ENCODE measurements around the gene EGFR. TPM values are rescaled to one million over a fixed set of nuclear protein-coding genes. Genes with fewer than 3 reads are reported as not detected.

EGFR gene
- total RNA-seq, 2 donors from 2014 or later, result 57.8 to 63.4 TPM

DNA sequence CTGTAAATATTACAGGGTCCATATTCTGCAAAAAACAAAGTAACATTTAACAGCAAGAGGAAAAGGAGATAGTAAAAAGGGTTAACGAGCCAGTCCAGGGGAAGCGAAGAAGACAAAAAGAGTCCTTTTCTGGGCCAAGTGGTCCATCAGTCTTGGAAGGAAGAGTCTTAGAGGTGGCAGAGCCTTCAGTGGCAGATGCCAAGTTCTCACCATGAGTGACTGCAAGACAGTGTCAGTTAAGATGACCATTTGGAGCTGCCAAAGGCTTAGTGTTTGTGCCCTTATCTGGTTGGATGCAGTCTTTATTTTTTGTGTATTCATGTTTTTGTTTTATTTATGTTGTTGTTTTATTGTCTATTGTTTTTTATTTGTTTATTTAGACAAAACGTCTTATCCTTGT is 220.6 kb downstream of the EGFR start:
- Histone ChIP-seq H3K9ac (ENCODE audit: low read depth in 2 of 2, low read length in 2 of 2) (no peak overlapping the region), H3K36me3 (no peaks in the 10 kb centered on the region), H3K27me3 (no peaks in the 10 kb centered on the region), H3K4me1 (no peaks in the 10 kb centered on the region), H3K9me3 (no peaks in the 10 kb centered on the region), H3K4me3 (no peak overlapping the region), H3K27ac (no peak overlapping the region)
- TF ChIP-seq, protein P1, sequence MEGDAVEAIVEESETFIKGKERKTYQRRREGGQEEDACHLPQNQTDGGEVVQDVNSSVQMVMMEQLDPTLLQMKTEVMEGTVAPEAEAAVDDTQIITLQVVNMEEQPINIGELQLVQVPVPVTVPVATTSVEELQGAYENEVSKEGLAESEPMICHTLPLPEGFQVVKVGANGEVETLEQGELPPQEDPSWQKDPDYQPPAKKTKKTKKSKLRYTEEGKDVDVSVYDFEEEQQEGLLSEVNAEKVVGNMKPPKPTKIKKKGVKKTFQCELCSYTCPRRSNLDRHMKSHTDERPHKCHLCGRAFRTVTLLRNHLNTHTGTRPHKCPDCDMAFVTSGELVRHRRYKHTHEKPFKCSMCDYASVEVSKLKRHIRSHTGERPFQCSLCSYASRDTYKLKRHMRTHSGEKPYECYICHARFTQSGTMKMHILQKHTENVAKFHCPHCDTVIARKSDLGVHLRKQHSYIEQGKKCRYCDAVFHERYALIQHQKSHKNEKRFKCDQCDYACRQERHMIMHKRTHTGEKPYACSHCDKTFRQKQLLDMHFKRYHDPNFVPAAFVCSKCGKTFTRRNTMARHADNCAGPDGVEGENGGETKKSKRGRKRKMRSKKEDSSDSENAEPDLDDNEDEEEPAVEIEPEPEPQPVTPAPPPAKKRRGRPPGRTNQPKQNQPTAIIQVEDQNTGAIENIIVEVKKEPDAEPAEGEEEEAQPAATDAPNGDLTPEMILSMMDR (IDR thresholded peaks at IDR 0.05), result no peak
- no peak for DNase-seq
- intact Hi-C loops (cut with DNase I), result no loop called here

DNA sequence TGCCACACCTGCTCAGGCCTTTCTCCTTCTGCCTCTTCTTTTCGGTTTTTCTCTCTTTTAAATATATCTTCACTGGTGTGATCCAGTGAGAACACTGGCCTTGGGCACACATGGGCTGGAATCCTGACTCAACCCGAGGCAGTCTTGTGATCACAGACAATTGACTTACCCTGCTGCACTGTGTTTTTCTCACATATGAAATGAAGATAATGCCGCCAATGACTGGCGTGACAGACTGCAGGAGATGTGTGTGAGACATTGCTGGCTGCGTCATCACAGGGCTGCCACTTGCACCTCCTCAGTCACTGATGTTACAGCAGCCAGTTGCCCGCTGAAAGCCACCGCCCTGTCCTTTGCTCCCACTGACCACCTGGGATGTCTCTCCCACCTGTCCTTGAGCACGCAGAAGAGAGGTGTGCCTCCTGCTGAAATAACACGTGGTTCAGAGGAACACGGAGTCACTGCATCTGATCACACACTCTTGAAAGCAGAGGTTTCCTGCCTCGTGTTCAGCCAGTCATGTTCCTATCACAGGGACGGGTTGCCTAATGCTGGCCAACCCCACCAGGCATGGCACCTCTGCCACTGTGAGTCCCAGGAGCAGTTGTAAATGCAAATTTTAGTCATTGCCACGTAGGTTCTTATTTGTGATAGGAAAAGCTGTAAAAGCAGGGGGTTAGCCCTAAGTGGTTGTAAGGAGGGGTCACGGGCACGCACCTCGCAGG is 221.8 kb downstream of the EGFR start:
- H3K27me3 ChIP-seq, result no peaks in the 10 kb centered on the region
- TF ChIP-seq, protein P1 (IDR thresholded peaks at IDR 0.05), result no peak

DNA sequence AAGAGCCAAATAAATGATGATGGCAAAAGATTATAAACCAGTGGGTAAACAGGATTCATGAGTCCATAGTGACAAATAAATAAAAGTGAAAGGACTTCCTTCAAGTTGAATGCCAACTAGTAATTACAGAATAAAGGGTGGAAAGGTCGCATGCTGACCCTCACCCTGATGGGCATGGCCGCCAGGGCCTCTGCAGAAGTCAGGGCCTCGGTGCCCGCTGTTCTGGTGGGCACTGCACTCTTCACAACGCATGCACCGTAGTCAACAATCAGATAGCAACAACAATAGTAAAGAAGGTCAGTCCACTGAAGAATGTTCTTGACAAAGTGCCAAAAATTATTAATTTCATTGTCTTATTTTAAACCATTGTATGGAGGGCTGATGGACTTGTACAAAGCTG is 223.1 kb downstream of the EGFR start:
- no peaks in the 10 kb centered on the region for H3K9me3 ChIP-seq
- no peaks in the 10 kb centered on the region for H3K36me3 ChIP-seq
- H3K9ac ChIP-seq (ENCODE audit: low read depth in 2 of 2, low read length in 2 of 2), result no peak overlapping the region
- no peaks in the 10 kb centered on the region for H3K4me1 ChIP-seq
- TF ChIP-seq, protein P1 (IDR thresholded peaks at IDR 0.05), result no peak
- H3K4me3 ChIP-seq, result no peak overlapping the region
- intact Hi-C loops (cut with DNase I), result no loop called here
- H3K27ac ChIP-seq, result no peak overlapping the region
- peak; percentile 3 for DNase-seq
- H3K27me3 ChIP-seq, result no peaks in the 10 kb centered on the region

More for the DNA sequence above, 221.8 kb downstream of the EGFR start:
- Histone ChIP-seq H3K36me3 (no peaks in the 10 kb centered on the region), H3K4me3 (no peak overlapping the region), H3K9ac (ENCODE audit: low read depth in 2 of 2, low read length in 2 of 2) (no peak overlapping the region), H3K27ac (no peak overlapping the region), H3K4me1 (no peaks in the 10 kb centered on the region), H3K9me3 (no peaks in the 10 kb centered on the region)
- intact Hi-C loops (cut with DNase I), result no loop called here
- DNase-seq, result peak; percentile 6

DNA sequence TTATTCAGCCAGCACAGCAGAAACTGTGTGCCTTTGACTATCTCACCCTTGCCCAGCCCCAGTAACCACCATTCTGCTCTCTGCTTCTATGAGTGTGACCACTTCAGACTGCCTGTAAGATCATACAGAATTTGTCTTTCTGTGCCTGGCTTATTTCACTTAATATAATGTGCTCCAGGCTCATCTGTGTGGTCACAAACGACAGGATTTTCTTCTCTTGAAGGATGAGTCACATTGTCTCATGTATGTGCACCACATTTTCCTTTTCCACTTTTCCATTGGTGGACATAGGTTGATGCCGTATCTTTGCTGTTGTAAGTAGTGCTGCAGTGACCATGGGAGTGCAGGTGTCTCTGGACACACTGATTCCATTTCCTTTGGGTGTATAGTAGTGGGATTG is 223.8 kb downstream of the EGFR start:
- H3K9ac ChIP-seq (ENCODE audit: low read depth in 2 of 2, low read length in 2 of 2), result no peak overlapping the region

DNA sequence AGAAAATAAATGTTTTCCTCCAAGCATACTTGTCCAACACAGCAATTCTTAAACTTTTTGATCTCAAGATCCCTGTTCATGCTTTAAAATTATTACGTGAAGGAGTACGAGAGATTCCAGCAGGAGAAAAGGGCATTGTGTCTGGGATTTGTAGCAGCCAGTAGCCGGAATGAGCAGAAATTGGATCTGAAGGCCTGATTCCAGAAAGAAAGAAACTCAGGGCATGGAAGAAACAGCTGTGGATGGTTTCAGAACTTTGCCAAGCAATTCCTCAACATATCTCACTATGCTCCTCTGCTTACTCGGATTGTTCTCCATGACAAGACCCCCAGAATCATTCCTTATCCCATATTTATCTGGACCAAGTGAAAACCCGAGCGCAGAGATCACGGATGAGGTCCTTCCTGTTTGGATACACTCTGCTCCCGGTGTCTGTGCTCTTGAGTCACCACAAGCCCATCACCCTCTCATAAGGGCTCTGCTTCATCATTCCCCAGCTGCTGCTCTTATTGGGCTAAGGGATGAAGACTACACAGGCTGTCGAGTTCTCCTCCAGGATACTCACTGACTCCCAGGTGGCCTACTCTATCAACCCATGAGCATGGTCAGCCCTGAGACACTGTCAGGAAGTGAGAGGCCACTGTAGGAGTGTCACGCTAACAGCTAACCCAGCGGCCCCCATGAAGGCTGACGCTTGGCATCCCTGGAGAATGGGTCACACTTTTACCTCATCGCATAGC is 225.4 kb downstream of the EGFR start:
- intact Hi-C loops (cut with DNase I), result no loop called here
- no peaks in the 10 kb centered on the region for H3K9me3 ChIP-seq
- TF ChIP-seq, protein P1 (IDR thresholded peaks at IDR 0.05), result no peak
- peak; percentile 9 for DNase-seq
- no peak overlapping the region for H3K9ac ChIP-seq (ENCODE audit: low read depth in 2 of 2, low read length in 2 of 2)
- H3K27me3 ChIP-seq, result no peaks in the 10 kb centered on the region
- H3K36me3 ChIP-seq, result no peaks in the 10 kb centered on the region
- H3K4me3 ChIP-seq, result no peak overlapping the region
- no peaks in the 10 kb centered on the region for H3K4me1 ChIP-seq
- H3K27ac ChIP-seq, result no peak overlapping the region

More for the DNA sequence above, 223.8 kb downstream of the EGFR start:
- H3K27me3 ChIP-seq, result no peaks in the 10 kb centered on the region
- H3K4me3 ChIP-seq, result no peak overlapping the region
- intact Hi-C loops (cut with DNase I), result no loop called here
- no peaks in the 10 kb centered on the region for H3K4me1 ChIP-seq
- TF ChIP-seq, protein P1 (IDR thresholded peaks at IDR 0.05), result no peak
- H3K9me3 ChIP-seq, result no peaks in the 10 kb centered on the region
- H3K36me3 ChIP-seq, result no peaks in the 10 kb centered on the region
- DNase-seq, result no peak
- no peak overlapping the region for H3K27ac ChIP-seq
